Glutamatergic neuron (in vitro differentiated cells): ENCODE data around the gene ISLR. TPM values are rescaled to one million over a fixed set of nuclear protein-coding genes. Genes with fewer than 3 reads are reported as not detected.

ENCODE experiments used
- DNase-seq: peaks from one replicate; pipeline ENCODE4 v3.0.0; 2022
- H3K27ac Mint-ChIP-seq: one replicate; pipeline ENCODE4 v1.8.0; 2020; ENCODE audit warnings: mild to moderate bottlenecking, mixed read lengths, inconsistent platforms; ENCODE audit not compliant: unreplicated experiment
- H3K27me3 Mint-ChIP-seq: one replicate; pipeline ENCODE4 v1.8.0; 2020; ENCODE audit warnings: mild to moderate bottlenecking, moderate library complexity, mixed read lengths, inconsistent platforms; ENCODE audit not compliant: unreplicated experiment
- H3K36me3 Mint-ChIP-seq: one replicate; pipeline ENCODE4 v1.8.0; 2020; ENCODE audit warnings: mild to moderate bottlenecking, mixed read lengths, inconsistent platforms; ENCODE audit not compliant: unreplicated experiment
- H3K4me1 Mint-ChIP-seq: one replicate; pipeline ENCODE4 v1.8.0; 2020; ENCODE audit warnings: mild to moderate bottlenecking, low read depth, mixed read lengths, inconsistent platforms; ENCODE audit not compliant: unreplicated experiment
- H3K4me3 Mint-ChIP-seq: one replicate; pipeline ENCODE4 v1.8.0; 2020; ENCODE audit warnings: mild to moderate bottlenecking, mixed read lengths, inconsistent platforms; ENCODE audit not compliant: unreplicated experiment
- H3K9me3 Mint-ChIP-seq: one replicate; pipeline ENCODE4 v1.8.0; 2020; ENCODE audit warnings: mild to moderate bottlenecking, moderate library complexity, mixed read lengths, inconsistent platforms; ENCODE audit not compliant: unreplicated experiment
- CTCF ChIP-seq: fragments of 200-600 bp; sonication (generic); IDR thresholded peaks from one replicate; pipeline ENCODE4 v1.5.0; 2021; ENCODE audit not compliant: partially characterized antibody, unreplicated experiment
- total RNA-seq: library from RNA; stranded (reverse); fragmentation: NEBNext Ultra II Directional; extraction: Animal tissue kit (Norgen Biotek cat#: 25700); gene quantifications from one replicate; pipeline ENCODE4 v1.2.1, GENCODE V29; 2021; ENCODE audit not compliant: unreplicated experiment

ISLR gene
- total RNA-seq, 1 donor from 2014 or later, result 1.2 TPM

GRCh38 chr15:74201710-74202420 lies 28.4 kb downstream of the ISLR start:
- H3K4me1 Mint-ChIP-seq, result peaks cover 28% of the 10 kb centered on the region
- H3K9me3 Mint-ChIP-seq, result peaks cover 8% of the 10 kb centered on the region
- no peaks in the 10 kb centered on the region for H3K36me3 Mint-ChIP-seq
- no peak for DNase-seq
- TF ChIP-seq CTCF, result no peak
- peak overlapping the region; percentile 59 for H3K4me3 Mint-ChIP-seq
- peak overlapping the region; percentile 43 for H3K27ac Mint-ChIP-seq
- peaks cover 2% of the 10 kb centered on the region for H3K27me3 Mint-ChIP-seq

- peak within 1 kb of the TSS; percentile 72 for H3K4me3 Mint-ChIP-seq
- peaks cover 28% of the 10 kb centered on the region for H3K4me1 Mint-ChIP-seq
- DNase-seq, result no peak
- H3K27ac Mint-ChIP-seq, result peak within 1 kb of the TSS; percentile 48
- TF ChIP-seq CTCF, result no peak
- peaks cover 11% of the 10 kb centered on the region for H3K9me3 Mint-ChIP-seq
- H3K36me3 Mint-ChIP-seq, result no peaks in the 10 kb centered on the region
- peaks cover 2% of the 10 kb centered on the region for H3K27me3 Mint-ChIP-seq
Measured at GRCh38 chr15:74202452-74203401, 29.2 kb downstream of the ISLR start, which contains the start of gene STRA6. TSS of gene STRA6 (minus strand) at chr15:74202787. CDS start at chr15:74202267, 520 bp downstream.

- H3K27me3 Mint-ChIP-seq, result peaks cover 7% of the 10 kb centered on the region
- TF ChIP-seq CTCF, result no peak
- no peak for DNase-seq
- no peak overlapping the region for H3K4me3 Mint-ChIP-seq
- peaks cover 5% of the 10 kb centered on the region for H3K36me3 Mint-ChIP-seq
- peaks cover 12% of the 10 kb centered on the region for H3K9me3 Mint-ChIP-seq
- peaks cover 33% of the 10 kb centered on the region for H3K4me1 Mint-ChIP-seq
- no peak overlapping the region for H3K27ac Mint-ChIP-seq
Measured at GRCh38 chr15:74203914-74204431, 30.5 kb downstream of the ISLR start.

GRCh38 chr15:74205582-74205947 lies 32.1 kb downstream of the ISLR start:
- DNase-seq, result no peak
- Mint-ChIP-seq H3K36me3 (peaks cover 5% of the 10 kb centered on the region), H3K27me3 (peaks cover 9% of the 10 kb centered on the region), H3K4me1 (peaks cover 32% of the 10 kb centered on the region), H3K4me3 (no peak overlapping the region), H3K27ac (no peak overlapping the region), H3K9me3 (peaks cover 12% of the 10 kb centered on the region)
- TF ChIP-seq CTCF, result no peak
